GM21576 (cell line): ENCODE results near the gene OR2AG1.
"Not testable (repeated sequence)": the region's sequence is repeated elsewhere in the genome, so short reads cannot be mapped to it uniquely, and the experiment has no call there.

ENCODE experiments used
- ATAC-seq: cut with Tn5 transposase; IDR thresholded peaks from one replicate; pipeline ENCODE4 v1.9.1; 2021; ENCODE audit warnings: mild to moderate bottlenecking, moderate library complexity; ENCODE audit not compliant: unreplicated experiment

Gene OR2AG1

GRCh38 chr11:6780829-6781228 is 2.0 kb upstream of the OR2AG1 start:
- no peak for ATAC-seq

GRCh38 chr11:6790546-6790945 is 7.7 kb downstream of the OR2AG1 start:
- ATAC-seq, result no peak

GRCh38 chr11:6794639-6795038 is 11.8 kb downstream of the OR2AG1 start:
- ATAC-seq, result no peak

- no peak for ATAC-seq
Measured at GRCh38 chr11:6799402-6799801, 16.6 kb downstream of the OR2AG1 start, which contains the start of gene OR6A2. OR6A2 (minus strand) TSS chr11:6799689; CDS start chr11:6795708, 3,981 bp downstream.

- ATAC-seq, result not testable (repeated sequence)
Measured at GRCh38 chr11:6801075-6801474, 18.3 kb downstream of the OR2AG1 start.

- peak; percentile 91 for ATAC-seq
Measured at GRCh38 chr11:6812390-6813005, 29.7 kb downstream of the OR2AG1 start.

- no peak for ATAC-seq
Measured at GRCh38 chr11:6813656-6814055, 30.8 kb downstream of the OR2AG1 start.

GRCh38 chr11:6817694-6818093 is 34.9 kb downstream of the OR2AG1 start:
- ATAC-seq, result no peak

GRCh38 chr11:6818967-6819366 is 36.1 kb downstream of the OR2AG1 start:
- no peak for ATAC-seq

- no peak for ATAC-seq
Measured at GRCh38 chr11:6824136-6824823, 41.5 kb downstream of the OR2AG1 start.

GRCh38 chr11:6825231-6825744 is 42.5 kb downstream of the OR2AG1 start:
- no peak for ATAC-seq

- ATAC-seq, result no peak
Measured at GRCh38 chr11:6828103-6828502, 45.3 kb downstream of the OR2AG1 start.

GRCh38 chr11:6833356-6833755 is 50.5 kb downstream of the OR2AG1 start:
- no peak for ATAC-seq

GRCh38 chr11:6834021-6834420 is 51.2 kb downstream of the OR2AG1 start:
- ATAC-seq, result no peak
